Smooth muscle cell (in vitro differentiated cells): ENCODE data around the gene SYT17. TPM values are rescaled to one million over a fixed set of nuclear protein-coding genes. Genes with fewer than 3 reads are reported as not detected.

Source experiments
- DNase-seq: peaks from one replicate; lab custom pipeline; 2025; ENCODE audit not compliant: unreplicated experiment; lab: John Stamatoyannopoulos, UW
- H2AFZ ChIP-seq: fragments of 200-600 bp; sonication (generic); 2 replicates; pipeline ENCODE4 v1.6.0; 2016; ENCODE audit warnings: antibody characterized with exemption, low read depth, mild to moderate bottlenecking
- H3F3A ChIP-seq: fragments of 200-600 bp; sonication (generic); 2 replicates; pipeline ENCODE4 v1.6.0; 2017; ENCODE audit warnings: antibody characterized with exemption, low read depth
- H3K27ac ChIP-seq: fragments of 200-600 bp; sonication (generic); 2 replicates; pipeline ENCODE4 v1.5.1; 2016; ENCODE audit warnings: low read depth, mild to moderate bottlenecking
- H3K27me3 ChIP-seq: fragments of 200-600 bp; sonication (generic); 2 replicates; pipeline ENCODE4 v1.6.1; 2016; ENCODE audit warnings: low read depth, mild to moderate bottlenecking
- H3K36me3 ChIP-seq: fragments of 200-600 bp; sonication (generic); 2 replicates; pipeline ENCODE4 v1.5.1; 2016; ENCODE audit warnings: low read depth
- H3K4me1 ChIP-seq: fragments of 200-600 bp; sonication (generic); 2 replicates; pipeline ENCODE4 v1.5.1; 2016; ENCODE audit warnings: low read depth
- H3K4me2 ChIP-seq: fragments of 200-600 bp; sonication (generic); 2 replicates; pipeline ENCODE4 v1.6.0; 2016; ENCODE audit warnings: mild to moderate bottlenecking
- H3K4me3 ChIP-seq: fragments of 200-600 bp; sonication (generic); 2 replicates; pipeline ENCODE4 v1.5.1; 2016; ENCODE audit warnings: mild to moderate bottlenecking
- H3K79me2 ChIP-seq: fragments of 200-600 bp; sonication (generic); 2 replicates; pipeline ENCODE4 v1.6.0; 2016; ENCODE audit warnings: low read depth, mild to moderate bottlenecking
- H3K9ac ChIP-seq: fragments of 200-600 bp; sonication (generic); 2 replicates; pipeline ENCODE4 v1.6.0; 2016; ENCODE audit warnings: low read depth
- H3K9me3 ChIP-seq: fragments of 200-600 bp; sonication (generic); replicated peaks from 2 replicates; pipeline ENCODE4 v1.5.1; 2016; ENCODE audit warnings: low read depth
- H4K20me1 ChIP-seq: fragments of 200-600 bp; sonication (generic); 2 replicates; pipeline ENCODE4 v1.6.0; 2016; ENCODE audit warnings: low read depth
- WGBS: methylation state at CpG from one replicate; pipeline ENCODE4 v1.1.7; 2016; ENCODE audit warnings: low lambda C conversion rate; 5-methylcytosine and 5-hydroxymethylcytosine counted together
- polyA plus RNA-seq: library from polyadenylated mRNA; unstranded; fragments of >200 nt; fragmentation: Nextera tagmentation; extraction: Ambion mirVana; gene quantifications from 2 replicates; pipeline ENCODE4 v1.2.1, GENCODE V29; 2016
- total RNA-seq: library from RNA; depleted of rRNA; stranded (reverse); fragments of >200 nt; gene quantifications from 2 replicates; pipeline ENCODE4 v1.2.3, GENCODE V29; 2014
- TF ChIP-seq, protein P1 (sequence below): fragments of 200-600 bp; sonication (generic); IDR thresholded peaks from 2 replicates; pipeline ENCODE4 v1.5.1; 2017; ENCODE audit warnings: borderline replicate concordance, mild to moderate bottlenecking, antibody characterized with exemption; ENCODE audit not compliant: insufficient read depth, poor library complexity, severe bottlenecking

The SYT17 gene
- total and polyA plus RNA-seq, 2 experiments from 2014 or later, result 2.0 to 3.9 TPM

DNA sequence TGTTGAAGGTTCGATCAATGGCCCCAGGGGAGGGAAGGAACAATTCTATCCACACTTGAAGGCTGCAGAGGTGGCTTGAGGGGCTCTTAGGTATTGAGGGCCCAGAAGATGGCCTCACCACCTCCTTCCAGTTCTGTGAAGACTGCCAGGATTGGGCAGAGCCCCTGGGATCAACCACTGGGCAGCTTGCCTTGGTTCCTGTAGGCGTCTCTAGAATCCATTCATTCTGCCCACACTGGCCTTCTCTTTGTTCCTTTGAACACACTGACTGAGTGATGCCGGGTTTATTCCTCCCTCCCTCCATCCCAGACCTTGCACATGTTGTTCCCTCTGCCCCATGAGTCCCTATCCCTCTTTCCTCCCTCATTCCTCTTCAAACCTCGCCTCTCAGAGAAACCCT lies 50.5 kb downstream of the SYT17 start:
- TF ChIP-seq, protein P1, sequence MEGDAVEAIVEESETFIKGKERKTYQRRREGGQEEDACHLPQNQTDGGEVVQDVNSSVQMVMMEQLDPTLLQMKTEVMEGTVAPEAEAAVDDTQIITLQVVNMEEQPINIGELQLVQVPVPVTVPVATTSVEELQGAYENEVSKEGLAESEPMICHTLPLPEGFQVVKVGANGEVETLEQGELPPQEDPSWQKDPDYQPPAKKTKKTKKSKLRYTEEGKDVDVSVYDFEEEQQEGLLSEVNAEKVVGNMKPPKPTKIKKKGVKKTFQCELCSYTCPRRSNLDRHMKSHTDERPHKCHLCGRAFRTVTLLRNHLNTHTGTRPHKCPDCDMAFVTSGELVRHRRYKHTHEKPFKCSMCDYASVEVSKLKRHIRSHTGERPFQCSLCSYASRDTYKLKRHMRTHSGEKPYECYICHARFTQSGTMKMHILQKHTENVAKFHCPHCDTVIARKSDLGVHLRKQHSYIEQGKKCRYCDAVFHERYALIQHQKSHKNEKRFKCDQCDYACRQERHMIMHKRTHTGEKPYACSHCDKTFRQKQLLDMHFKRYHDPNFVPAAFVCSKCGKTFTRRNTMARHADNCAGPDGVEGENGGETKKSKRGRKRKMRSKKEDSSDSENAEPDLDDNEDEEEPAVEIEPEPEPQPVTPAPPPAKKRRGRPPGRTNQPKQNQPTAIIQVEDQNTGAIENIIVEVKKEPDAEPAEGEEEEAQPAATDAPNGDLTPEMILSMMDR, result no peak
- Histone ChIP-seq H4K20me1 (no peaks in the 10 kb centered on the region), H2AFZ (no peak overlapping the region), H3F3A (no peaks in the 10 kb centered on the region), H3K4me2 (no peak overlapping the region), H3K27me3 (no peaks in the 10 kb centered on the region), H3K27ac (no peak overlapping the region), H3K79me2 (no peaks in the 10 kb centered on the region), H3K36me3 (no peaks in the 10 kb centered on the region), H3K4me1 (no peaks in the 10 kb centered on the region), H3K9me3 (no peaks in the 10 kb centered on the region), H3K9ac (no peak overlapping the region), H3K4me3 (no peak overlapping the region)
- WGBS, result 84% methylated on average over 4 of the region's 4 CpGs
- no peak for DNase-seq

DNA sequence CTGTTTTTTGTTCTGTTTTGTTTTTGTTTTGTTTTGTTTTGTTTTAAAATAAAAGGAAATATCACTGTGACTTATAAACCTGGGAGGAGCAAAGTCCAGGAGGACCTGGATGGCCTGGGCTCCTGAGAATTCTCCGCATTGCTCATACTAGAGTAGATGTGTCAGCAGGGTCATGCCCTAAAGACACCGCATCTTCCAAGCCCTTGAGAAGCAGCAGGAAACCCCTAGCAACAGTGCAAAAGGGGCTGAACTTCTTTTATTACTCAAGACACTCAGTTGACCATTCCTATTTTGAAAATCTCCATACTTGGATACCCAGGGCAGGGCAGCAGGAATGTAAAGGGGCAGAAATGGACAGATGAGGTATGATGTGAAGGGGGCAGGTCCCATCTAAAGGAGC lies 51.8 kb downstream of the SYT17 start:
- no peak overlapping the region for H3K9ac ChIP-seq
- H4K20me1 ChIP-seq, result no peaks in the 10 kb centered on the region
- H3K4me1 ChIP-seq, result no peaks in the 10 kb centered on the region
- no peak overlapping the region for H2AFZ ChIP-seq
- H3K27ac ChIP-seq, result no peak overlapping the region
- DNase-seq, result no peak
- no peaks in the 10 kb centered on the region for H3F3A ChIP-seq
- no peaks in the 10 kb centered on the region for H3K27me3 ChIP-seq
- no peak overlapping the region for H3K4me2 ChIP-seq
- TF ChIP-seq, protein P1, result no peak
- 83% methylated on average over 2 of the region's 2 CpGs for WGBS
- no peak overlapping the region for H3K4me3 ChIP-seq
- no peaks in the 10 kb centered on the region for H3K36me3 ChIP-seq
- H3K79me2 ChIP-seq, result no peaks in the 10 kb centered on the region
- no peaks in the 10 kb centered on the region for H3K9me3 ChIP-seq

DNA sequence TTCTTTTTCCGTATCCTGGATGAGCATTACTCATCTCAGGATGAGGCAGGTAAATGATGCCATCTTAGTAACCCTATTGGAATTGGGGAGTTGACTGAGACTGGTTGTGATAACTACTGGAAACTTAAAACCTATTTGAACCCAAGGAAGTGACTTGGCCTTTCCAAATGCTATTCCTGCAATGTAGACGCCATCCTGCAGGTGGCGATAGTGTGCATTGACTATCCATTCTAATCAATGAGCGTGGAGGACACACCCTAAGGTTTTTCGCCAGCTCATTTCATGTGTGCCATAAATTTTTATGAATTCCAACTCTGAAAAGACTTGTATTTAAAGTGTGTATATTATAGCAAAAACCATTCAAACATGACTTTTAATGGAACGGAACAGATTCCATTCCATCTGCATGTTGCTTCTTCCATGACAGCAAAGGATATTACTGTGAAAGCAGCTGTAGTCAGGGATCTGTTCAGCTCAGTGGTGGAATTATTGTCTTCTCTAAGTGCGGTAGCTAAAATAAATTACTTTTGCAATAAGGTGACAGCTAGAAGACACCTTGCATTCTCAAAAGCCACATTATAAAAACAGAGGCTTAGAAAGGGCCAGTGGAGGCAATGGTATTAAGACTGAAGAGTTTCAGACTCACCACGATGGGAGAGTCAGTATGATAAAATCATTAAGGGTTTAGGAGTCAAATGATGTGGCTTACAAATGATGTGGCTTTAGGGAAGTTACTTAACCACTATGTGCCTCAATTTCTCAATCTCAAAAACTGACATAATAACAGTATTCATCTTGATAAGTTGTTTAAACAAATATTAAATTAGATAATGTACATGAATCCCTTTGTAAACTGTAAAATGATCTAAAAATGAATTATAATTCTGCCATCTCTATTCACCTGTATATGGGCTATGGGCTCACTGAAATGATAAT lies 55.5 kb downstream of the SYT17 start:
- no peak overlapping the region for H3K4me2 ChIP-seq
- H3K27ac ChIP-seq, result no peak overlapping the region
- no peaks in the 10 kb centered on the region for H4K20me1 ChIP-seq
- TF ChIP-seq, protein P1, result peak; percentile 54
- no peak overlapping the region for H2AFZ ChIP-seq
- H3K9me3 ChIP-seq, result peaks cover 7% of the 10 kb centered on the region
- no peak for DNase-seq
- no peak overlapping the region for H3K9ac ChIP-seq
- peaks cover 9% of the 10 kb centered on the region for H3K4me1 ChIP-seq
- H3K79me2 ChIP-seq, result no peaks in the 10 kb centered on the region
- no peaks in the 10 kb centered on the region for H3K36me3 ChIP-seq
- H3K4me3 ChIP-seq, result no peak overlapping the region
- no peaks in the 10 kb centered on the region for H3F3A ChIP-seq
- WGBS, result 51% methylated on average over 8 of the region's 8 CpGs
- no peaks in the 10 kb centered on the region for H3K27me3 ChIP-seq

DNA sequence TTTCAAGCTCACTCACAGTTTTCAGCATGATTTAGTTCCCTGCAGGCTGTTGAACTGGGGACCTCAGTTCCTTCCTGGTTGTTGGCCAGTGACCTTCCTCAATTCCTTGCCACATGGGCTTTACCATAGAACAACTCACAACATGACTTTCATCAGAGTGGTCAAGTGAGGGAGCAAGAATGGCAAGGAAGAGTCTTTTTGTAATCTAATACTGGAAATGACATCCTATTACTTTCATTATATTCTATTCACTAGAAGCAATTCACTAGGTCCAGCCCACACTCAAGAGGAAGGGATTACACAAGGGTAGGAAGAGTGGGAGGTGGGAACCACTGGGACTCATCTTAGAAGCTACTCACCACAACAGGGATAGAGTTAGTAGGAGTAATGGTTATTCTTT lies 57.6 kb downstream of the SYT17 start:
- TF ChIP-seq, protein P1, result no peak
- no peak overlapping the region for H3K4me2 ChIP-seq
- H3K4me1 ChIP-seq, result peaks cover 9% of the 10 kb centered on the region
- peaks cover 7% of the 10 kb centered on the region for H3K9me3 ChIP-seq
- no peaks in the 10 kb centered on the region for H3K36me3 ChIP-seq
- no peak overlapping the region for H2AFZ ChIP-seq
- H3K9ac ChIP-seq, result no peak overlapping the region
- H3K27ac ChIP-seq, result no peak overlapping the region
- no peak for DNase-seq
- H3K4me3 ChIP-seq, result no peak overlapping the region
- H3K27me3 ChIP-seq, result no peaks in the 10 kb centered on the region
- H3F3A ChIP-seq, result no peaks in the 10 kb centered on the region
- no peaks in the 10 kb centered on the region for H3K79me2 ChIP-seq
- no peaks in the 10 kb centered on the region for H4K20me1 ChIP-seq
